PFSK-1 (cell line): ENCODE results near the gene MACROD1.

ENCODE experiments used
- FOXP2 ChIP-seq: optimal IDR thresholded peaks from 2 replicates; pipeline ENCODE3; 2011; ENCODE audit warnings: borderline replicate concordance, control low read depth, inconsistent platforms; ENCODE audit not compliant: insufficient read depth; ENCODE audit errors: extremely low read length, extremely low read depth
- POLR2AphosphoS5 ChIP-seq: IDR thresholded peaks from 2 replicates; pipeline ENCODE4 v1.6.1; 2012; ENCODE audit warnings: low read depth, mild to moderate bottlenecking, control low read depth, low read length, moderate library complexity
- REST ChIP-seq, 2 experiments: IDR thresholded peaks; 2 replicates each; pipeline versions ENCODE4 v1.6.1 to v1.8.0; 2011 to 2012; ENCODE audit warnings: low read depth in 2 of 2, low read length in 2 of 2, control low read depth in 1 of 2, inconsistent platforms in 1 of 2, mild to moderate bottlenecking in 1 of 2, moderate library complexity in 1 of 2; ENCODE audit not compliant: insufficient read depth in 1 of 2
- SIN3A ChIP-seq: IDR thresholded peaks from 2 replicates; pipeline ENCODE4 v1.6.1; 2012; ENCODE audit warnings: mild to moderate bottlenecking, low read length, moderate library complexity, borderline replicate concordance; ENCODE audit not compliant: insufficient read depth
- TAF1 ChIP-seq: IDR thresholded peaks from 2 replicates; pipeline ENCODE4 v1.6.1; 2012; ENCODE audit warnings: low read length, control low read depth, borderline replicate concordance; ENCODE audit not compliant: insufficient read depth

The MACROD1 gene

GRCh38 chr11:64019106-64020037 lies 146.5 kb downstream of the MACROD1 start:
- TF ChIP-seq REST (IDR thresholded peaks at IDR 0.05; ENCODE audit: insufficient read depth in 1 of 2, low read depth in 2 of 2, low read length in 2 of 2) (0 out of 4 replicates have a peak, but pooled peaks of 1 of the 2 experiments have one; percentile 35), POLR2AphosphoS5 (no peak), SIN3A (no peak), FOXP2 (no peak), TAF1 (no peak)

- no peak for TF ChIP-seq SIN3A
- TF ChIP-seq POLR2AphosphoS5: no peak
- TF ChIP-seq REST (IDR thresholded peaks at IDR 0.05; ENCODE audit: insufficient read depth in 1 of 2, low read depth in 2 of 2, low read length in 2 of 2): no peak
- TF ChIP-seq TAF1: no peak
- no peak for TF ChIP-seq FOXP2
Observed at GRCh38 chr11:64018310-64018709, 147.6 kb downstream of the MACROD1 start.

GRCh38 chr11:64017945-64018224 lies 148.0 kb downstream of the MACROD1 start:
- TF ChIP-seq FOXP2: no peak
- TF ChIP-seq REST (IDR thresholded peaks at IDR 0.05; ENCODE audit: insufficient read depth in 1 of 2, low read depth in 2 of 2, low read length in 2 of 2): no peak
- no peak for TF ChIP-seq SIN3A
- no peak for TF ChIP-seq POLR2AphosphoS5
- TF ChIP-seq TAF1: no peak

GRCh38 chr11:64015935-64016845 lies 149.7 kb downstream of the MACROD1 start:
- no peak for TF ChIP-seq TAF1
- no peak for TF ChIP-seq REST (IDR thresholded peaks at IDR 0.05; ENCODE audit: insufficient read depth in 1 of 2, low read depth in 2 of 2, low read length in 2 of 2)
- no peak for TF ChIP-seq SIN3A
- TF ChIP-seq FOXP2: no peak
- no peak for TF ChIP-seq POLR2AphosphoS5
